ENCODE measurements around the gene OTUB1.

- no peak for TF ChIP-seq CTCF (IDR thresholded peaks at IDR 0.05)
- TF ChIP-seq POLR2A (IDR thresholded peaks at IDR 0.05), result no peak
Observed at GRCh38 chr11:64004590-64004984, 18.3 kb downstream of the OTUB1 start.

Data from tibial nerve (tissue), 3 donors.